OCI-LY7 (cell line): ENCODE data around the gene IL32. TPM values are rescaled to one million over a fixed set of nuclear protein-coding genes. Genes with fewer than 3 reads are reported as not detected.
"Not testable (repeated sequence)": the region's sequence is repeated elsewhere in the genome, so short reads cannot be mapped to it uniquely, and the experiment has no call there.

ENCODE experiments used
- BruUV-seq: library from RNA; stranded (reverse); fragments of 400-500 nt; replicated peaks from 2 replicates; lab custom pipeline; 2021; lab: Mats Ljungman, UMichigan
- CTCF ChIA-PET: fragments of 300-600 bp; sonication (Branson Sonifier 250); formaldehyde crosslinking; loops from one replicate; lab custom pipeline; 2022; ENCODE audit warnings: antibody characterized with exemption; ENCODE audit not compliant: unreplicated experiment; lab: Charles Lee
- POLR2A ChIA-PET: fragments of 300-600 bp; sonication (Branson Sonifier 250); formaldehyde crosslinking; loops from one replicate; lab custom pipeline; 2022; ENCODE audit warnings: antibody characterized with exemption; lab: Charles Lee
- DNase-seq: peaks from one replicate; pipeline ENCODE4 v3.0.0-alpha.2; 2015; ENCODE audit warnings: low spot score
- H2AFZ ChIP-seq: fragments of 200-600 bp; sonication (generic), shearing (Covaris generic); 2 replicates; pipeline ENCODE4 v1.6.1; 2014; ENCODE audit warnings: mild to moderate bottlenecking, antibody characterized with exemption, low read length, moderate library complexity
- H3K27ac ChIP-seq: fragments of 200-600 bp; sonication (generic); 2 replicates; pipeline ENCODE4 v1.5.1; 2014; ENCODE audit warnings: mixed run types, low read depth, mild to moderate bottlenecking, moderate library complexity, low read length, inconsistent platforms; ENCODE audit not compliant: poor library complexity, severe bottlenecking
- H3K36me3 ChIP-seq: fragments of 200-600 bp; sonication (generic); 2 replicates; pipeline ENCODE4 v1.6.1; 2014; ENCODE audit warnings: mild to moderate bottlenecking, antibody characterized with exemption, low read length, moderate library complexity, mixed read lengths; ENCODE audit not compliant: insufficient read depth
- H3K4me1 ChIP-seq: fragments of 200-600 bp; sonication (generic); 2 replicates; pipeline ENCODE4 v1.5.1; 2014; ENCODE audit warnings: mild to moderate bottlenecking, low read length; ENCODE audit not compliant: insufficient read depth, poor library complexity, severe bottlenecking
- H3K4me2 ChIP-seq: fragments of 200-600 bp; sonication (generic); 2 replicates; pipeline ENCODE4 v1.6.1; 2014; ENCODE audit warnings: mild to moderate bottlenecking, low read length
- H3K4me3 ChIP-seq: fragments of 200-600 bp; sonication (generic); 2 replicates; pipeline ENCODE4 v1.5.1; 2014; ENCODE audit warnings: mild to moderate bottlenecking, low read depth, low read length; ENCODE audit not compliant: poor library complexity, severe bottlenecking
- H3K79me2 ChIP-seq: fragments of 200-600 bp; sonication (generic); 2 replicates; pipeline ENCODE4 v1.6.1; 2016; ENCODE audit warnings: low read depth, mild to moderate bottlenecking, low read length, moderate library complexity, mixed read lengths; ENCODE audit not compliant: insufficient read depth
- H3K9me2 ChIP-seq: fragments of 200-600 bp; sonication (generic); 2 replicates; pipeline ENCODE4 v1.6.1; 2016; ENCODE audit warnings: mild to moderate bottlenecking, low read length, mixed read lengths; ENCODE audit not compliant: insufficient read depth
- H3K9me3 ChIP-seq: fragments of 200-600 bp; sonication (generic); 2 replicates; pipeline ENCODE4 v1.6.1; 2014; ENCODE audit warnings: mild to moderate bottlenecking, mixed run types, low read length, mixed read lengths
- H4K20me1 ChIP-seq: fragments of 200-600 bp; sonication (generic); 2 replicates; pipeline ENCODE4 v1.6.1; 2014; ENCODE audit warnings: mild to moderate bottlenecking, antibody characterized with exemption, low read length, moderate library complexity, mixed read lengths; ENCODE audit not compliant: insufficient read depth
- CTCF ChIP-seq: fragments of 200-600 bp; sonication (generic); conservative IDR thresholded peaks from 2 replicates; pipeline ENCODE4 v1.5.1; 2014; ENCODE audit warnings: mild to moderate bottlenecking, antibody characterized with exemption, low read length, moderate library complexity, mixed read lengths
- EZH2phosphoT487 ChIP-seq: fragments of 200-600 bp; sonication (generic); IDR thresholded peaks from 2 replicates; pipeline ENCODE4 v1.6.1; 2018; ENCODE audit warnings: low read depth, borderline replicate concordance, mild to moderate bottlenecking, mixed run types, antibody characterized with exemption, low read length, moderate library complexity, mixed read lengths
- intact Hi-C: fragments of 100-400 bp; cut with micrococcal nuclease; formaldehyde crosslinking; loops from one replicate; pipeline ENCODE4 v1.10.0; 2022; ENCODE audit not compliant: unreplicated experiment
- total RNA-seq, 2 experiments: library from RNA; depleted of rRNA in 1 of 2; stranded (reverse); fragments of >200 nt in 1 of 2; shearing (Covaris generic) in 1 of 2; gene quantifications; 2 replicates each; pipeline ENCODE4 v1.2.3, GENCODE V29; 2014 to 2022

The IL32 gene
- total RNA-seq, 2 experiments from 2014 or later, result not detected

GRCh38 chr16:3051009-3051408, 14.4 kb upstream of the IL32 start:
- Histone ChIP-seq H3K9me3 (no peaks in the 10 kb centered on the region), H3K27ac (no peak overlapping the region), H3K4me2 (no peak overlapping the region), H3K79me2 (no peaks in the 10 kb centered on the region), H2AFZ (no peak overlapping the region), H4K20me1 (no peaks in the 10 kb centered on the region), H3K36me3 (no peaks in the 10 kb centered on the region), H3K4me1 (peaks cover 34% of the 10 kb centered on the region), H3K9me2 (no peaks in the 10 kb centered on the region), H3K4me3 (no peak overlapping the region)
- POLR2A ChIA-PET, result no interaction called here
- no peak for DNase-seq
- no TSS peak for BruUV-seq
- TF ChIP-seq EZH2phosphoT487 (no peak), CTCF (no peak)
- intact Hi-C loops, result no loop called here
- CTCF ChIA-PET, result no interaction called here

GRCh38 chr16:3051494-3051893, 13.9 kb upstream of the IL32 start:
- H3K4me3 ChIP-seq, result no peak overlapping the region
- no peak overlapping the region for H3K4me2 ChIP-seq
- no peaks in the 10 kb centered on the region for H3K36me3 ChIP-seq
- no peaks in the 10 kb centered on the region for H3K9me3 ChIP-seq
- intact Hi-C loops, result no loop called here
- TF ChIP-seq EZH2phosphoT487, result no peak
- no peak for TF ChIP-seq CTCF
- H3K4me1 ChIP-seq, result peaks cover 34% of the 10 kb centered on the region
- DNase-seq, result no peak
- no peaks in the 10 kb centered on the region for H3K9me2 ChIP-seq
- ChIA-PET CTCF (no interaction called here), POLR2A (no interaction called here)
- H3K27ac ChIP-seq, result no peak overlapping the region
- no peak overlapping the region for H2AFZ ChIP-seq
- H4K20me1 ChIP-seq, result no peaks in the 10 kb centered on the region
- no TSS peak for BruUV-seq
- H3K79me2 ChIP-seq, result no peaks in the 10 kb centered on the region

DNA sequence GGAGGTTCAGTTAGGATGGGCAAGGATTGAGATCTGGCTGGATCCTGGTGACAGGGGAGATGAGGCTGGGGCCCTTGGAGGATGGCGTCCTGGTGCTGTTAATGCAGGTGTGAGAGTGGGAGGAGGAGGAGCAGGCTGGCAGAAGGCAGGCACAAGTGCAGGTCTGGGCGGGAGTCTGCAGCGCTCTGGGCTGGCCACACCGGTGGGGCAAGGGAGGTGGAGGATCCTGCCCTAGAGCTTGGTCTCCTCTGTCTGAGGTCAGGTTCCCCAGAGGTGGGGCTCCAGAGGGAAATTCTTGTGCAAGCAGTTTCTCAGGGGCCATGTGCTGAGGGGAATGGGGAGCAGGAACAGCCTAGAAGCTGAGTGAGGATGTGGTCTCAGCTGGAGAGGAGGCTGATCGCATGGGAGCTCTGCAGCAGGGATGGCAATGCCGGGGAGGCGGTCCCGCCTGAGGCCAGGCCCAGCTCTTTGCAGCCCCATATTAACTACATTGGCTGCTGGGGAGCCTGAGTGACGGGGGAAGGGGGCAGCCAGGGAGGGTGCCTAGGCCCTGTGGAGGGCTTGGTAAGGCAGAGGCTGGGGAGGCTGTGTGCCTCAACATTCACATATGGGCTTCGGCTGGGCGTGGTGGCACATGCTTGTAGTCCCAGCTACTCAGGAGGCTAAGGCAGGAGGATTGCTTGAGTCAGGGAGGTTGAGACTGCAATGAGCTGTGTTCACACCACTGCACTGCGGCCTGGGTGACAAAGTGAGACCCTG, 12.7 kb upstream of the IL32 start:
- POLR2A ChIA-PET, BruUV-seq: not testable (repeated sequence)

More for the DNA sequence above, 12.7 kb upstream of the IL32 start:
- intact Hi-C loops, H3K9me2 ChIP-seq, H3K27ac ChIP-seq, H4K20me1 ChIP-seq, H2AFZ ChIP-seq, DNase-seq, H3K79me2 ChIP-seq, H3K36me3 ChIP-seq, H3K4me2 ChIP-seq, H3K4me3 ChIP-seq, H3K9me3 ChIP-seq, CTCF ChIA-PET: not testable (repeated sequence)
- peaks cover 34% of the 10 kb centered on the region for H3K4me1 ChIP-seq
